ENCODE results near the gene FHDC1.

DNA sequence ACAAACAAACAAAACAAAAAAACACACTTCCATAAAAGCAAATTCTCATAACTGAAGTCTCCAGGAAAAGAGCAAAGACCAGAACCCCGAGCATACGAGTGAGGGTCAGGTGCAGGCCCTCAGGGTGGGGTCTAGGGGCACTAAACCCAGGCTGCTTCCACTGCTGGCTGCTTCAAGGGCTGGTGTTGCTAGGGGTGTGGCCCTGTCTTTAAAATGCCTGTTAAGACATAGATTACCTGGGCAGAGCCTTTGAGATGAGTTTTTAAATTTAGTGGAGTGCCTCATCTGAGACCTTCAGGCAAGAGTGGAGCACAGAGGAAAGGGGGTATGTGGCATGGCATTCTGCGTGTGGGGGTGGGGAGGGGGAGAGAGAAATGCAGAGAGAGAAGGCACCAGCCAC, 87.0 kb downstream of the FHDC1 start:
- TF ChIP-seq CTCF (IDR thresholded peaks at IDR 0.05) = no peak
- TF ChIP-seq POLR2A (IDR thresholded peaks at IDR 0.05) = no peak
- TF ChIP-seq EP300 (IDR thresholded peaks at IDR 0.05) = no peak
- TF ChIP-seq POLR2AphosphoS5 (IDR thresholded peaks at IDR 0.05) = no peak
